HepG2 (cell line): Measurements from ENCODE around the gene RAD23A. TPM values are rescaled to one million over a fixed set of nuclear protein-coding genes. Genes with fewer than 3 reads are reported as not detected.

Experiments
- ATAC-seq: fragments of 200-7000 bp; cut with Tn5 transposase; 3 replicates; pipeline ENCODE4 v1.9.1; 2020; ENCODE audit warnings: mild to moderate bottlenecking, moderate library complexity
- BruUV-seq: library from RNA; stranded (reverse); fragments of 400-500 nt; replicated peaks from 2 replicates; lab custom pipeline; 2021; lab: Mats Ljungman, UMichigan
- CTCF ChIA-PET: fragments of 300-600 bp; formaldehyde crosslinking; extraction: SDS; loops from one replicate; lab custom pipeline; 2021; ENCODE audit warnings: low total read pairs, inconsistent platforms, low intra/inter-chr PET ratio; lab: Yijun Ruan, JAX
- POLR2A ChIA-PET: fragments of 350-600 bp; sonication (Branson Sonifier 250); formaldehyde crosslinking; loops from one replicate; lab custom pipeline; 2020; ENCODE audit warnings: antibody characterized with exemption, inconsistent platforms; lab: Yijun Ruan, JAX
- DNase-seq: peaks from one replicate; pipeline ENCODE4 v3.0.0-alpha.2; 2015; ENCODE audit warnings: low spot score
- FAIRE-seq: peaks from 3 replicates; lab custom pipeline; 2011; peaks lifted over from hg19 to GRCh38; lab: Jason Lieb, UNC
- H2AFZ ChIP-seq: one replicate; pipeline ENCODE4 v1.6.1; 2011; ENCODE audit warnings: low read length, inconsistent platforms
- H3K27ac ChIP-seq: fragments of 300-600 bp; 3 replicates; pipeline ENCODE4 v1.8.0; 2011; ENCODE audit warnings: mixed run types, mild to moderate bottlenecking, mixed read lengths, low read length, inconsistent platforms; ENCODE audit not compliant: insufficient read depth; ENCODE audit errors: extremely low read length
- H3K27me3 ChIP-seq, 2 experiments: fragments of 200-600 bp in 1 of 2; 2 replicates in 1 of 2; 3 replicates in 1 of 2; pipeline versions ENCODE4 v1.6.0 to v1.8.0; 2011; ENCODE audit warnings: low read length in 2 of 2, mild to moderate bottlenecking in 2 of 2, moderate library complexity in 2 of 2, inconsistent platforms in 1 of 2; ENCODE audit not compliant: insufficient read depth in 2 of 2, control insufficient read depth in 1 of 2
- H3K36me3 ChIP-seq, 2 experiments: fragments of 200-600 bp in 1 of 2; replicated peaks in 1 of 2; 2 replicates in 1 of 2; 3 replicates in 1 of 2; pipeline versions ENCODE4 v1.5.1 to v1.8.0; 2011; ENCODE audit warnings: low read length in 2 of 2, inconsistent platforms in 1 of 2; ENCODE audit not compliant: insufficient read depth in 2 of 2, control insufficient read depth in 1 of 2
- H3K4me1 ChIP-seq: 2 replicates; pipeline ENCODE4 v1.5.1; 2012; ENCODE audit warnings: low read length, inconsistent platforms; ENCODE audit not compliant: insufficient read depth
- H3K4me2 ChIP-seq: 2 replicates; pipeline ENCODE4 v1.6.0; 2011; ENCODE audit warnings: low read depth, low read length, inconsistent platforms
- H3K4me3 ChIP-seq, 3 experiments: fragments of 200-600 bp in 1 of 3; sonication (generic), shearing (Covaris generic) in 1 of 3; replicated peaks in 1 of 3; 2 replicates each; pipeline ENCODE4 v1.5.1; 2011 to 2016; ENCODE audit warnings: low read length in 3 of 3, inconsistent platforms in 2 of 3, low read depth in 2 of 3, mild to moderate bottlenecking in 2 of 3, control low read depth in 1 of 3, mixed read lengths in 1 of 3; ENCODE audit not compliant: insufficient read depth in 1 of 3
- H3K79me2 ChIP-seq: one replicate; pipeline ENCODE4 v1.6.1; 2011; ENCODE audit warnings: low read length, inconsistent platforms; ENCODE audit not compliant: insufficient read depth
- H3K9ac ChIP-seq: 2 replicates; pipeline ENCODE4 v1.6.0; 2011; ENCODE audit warnings: mild to moderate bottlenecking, low read depth, low read length, inconsistent platforms; ENCODE audit not compliant: insufficient read depth
- H3K9me3 ChIP-seq: 2 replicates; pipeline ENCODE4 v1.5.1; 2012; ENCODE audit warnings: mild to moderate bottlenecking, low read length
- H4K20me1 ChIP-seq: 2 replicates; pipeline ENCODE4 v1.6.0; 2011; ENCODE audit warnings: inconsistent platforms, mild to moderate bottlenecking, low read length, moderate library complexity; ENCODE audit not compliant: insufficient read depth
- AHR ChIP-seq: IDR thresholded peaks from 2 replicates; pipeline ENCODE4 v1.6.1; 2018; ENCODE audit warnings: missing genetic modification reagents, missing compliant biosample characterization
- GABPB1 ChIP-seq: IDR thresholded peaks from 2 replicates; pipeline ENCODE4 v1.6.1; 2016; ENCODE audit warnings: mild to moderate bottlenecking, missing genetic modification reagents, moderate library complexity, missing compliant biosample characterization
- NR2F1 ChIP-seq, 2 experiments: fragments of 450-650 bp in 1 of 2; formaldehyde crosslinking in 1 of 2; IDR thresholded peaks; 2 replicates each; pipeline versions ENCODE4 v1.5.0 to v1.6.1; 2016 to 2020; ENCODE audit warnings: mild to moderate bottlenecking in 1 of 2, missing compliant biosample characterization in 1 of 2, missing genetic modification reagents in 1 of 2, moderate library complexity in 1 of 2
- POGZ ChIP-seq: sonication (generic); formaldehyde crosslinking; IDR thresholded peaks from 2 replicates; pipeline ENCODE4 v1.4.0; 2020; ENCODE audit warnings: mild to moderate bottlenecking, missing genetic modification reagents
- POLR2G ChIP-seq: fragments of 200-400 bp; formaldehyde crosslinking; IDR thresholded peaks from 2 replicates; pipeline ENCODE4 v1.6.1; 2018; ENCODE audit warnings: mild to moderate bottlenecking, low read depth, low read length, moderate library complexity
- PTBP1 ChIP-seq: fragments of 200-400 bp; formaldehyde crosslinking; IDR thresholded peaks from 2 replicates; pipeline ENCODE4 v1.6.1; 2018; ENCODE audit warnings: low read length, low read depth; ENCODE audit not compliant: poor library complexity, severe bottlenecking
- RBFOX2 ChIP-seq: fragments of 200-400 bp; formaldehyde crosslinking; IDR thresholded peaks from 2 replicates; pipeline ENCODE4 v1.6.1; 2017; ENCODE audit warnings: low read depth, mild to moderate bottlenecking, low read length
- RFX5 ChIP-seq: IDR thresholded peaks from 2 replicates; pipeline ENCODE4 v1.6.1; 2011; ENCODE audit warnings: low read depth, low read length, improper control_type of control experiment
- SMAD1 ChIP-seq: sonication (generic); formaldehyde crosslinking; IDR thresholded peaks from 2 replicates; pipeline ENCODE4 v1.4.0; 2020; ENCODE audit warnings: missing genetic modification reagents, low read depth, mild to moderate bottlenecking, borderline replicate concordance
- SRF ChIP-seq: IDR thresholded peaks from 2 replicates; pipeline ENCODE4 v1.6.1; 2011; ENCODE audit warnings: mild to moderate bottlenecking, low read depth, low read length, moderate library complexity
- SSRP1 ChIP-seq: IDR thresholded peaks from 2 replicates; pipeline ENCODE4 v1.6.1; 2016; ENCODE audit warnings: control low read depth
- ZBTB10 ChIP-seq: sonication (generic); formaldehyde crosslinking; IDR thresholded peaks from 2 replicates; pipeline ENCODE4 v1.4.0; 2020; ENCODE audit warnings: missing genetic modification reagents, borderline replicate concordance
- ZNF160 ChIP-seq: sonication (generic); formaldehyde crosslinking; IDR thresholded peaks from 2 replicates; pipeline ENCODE4 v1.8.0; 2022; ENCODE audit warnings: mild to moderate bottlenecking, inconsistent platforms, missing genetic modification reagents
- ZNF639 ChIP-seq: conservative IDR thresholded peaks from 2 replicates; pipeline ENCODE4 v1.6.1; 2018; ENCODE audit warnings: missing genetic modification reagents
- ZNF841 ChIP-seq: sonication (generic); formaldehyde crosslinking; IDR thresholded peaks from 2 replicates; pipeline ENCODE4 v1.8.1; 2023; ENCODE audit warnings: missing genetic modification reagents, borderline replicate concordance
- WGBS: methylation state at CpG from one replicate; pipeline ENCODE4 v1.1.6; 2017; ENCODE audit warnings: low lambda C conversion rate; 5-methylcytosine and 5-hydroxymethylcytosine counted together
- in situ Hi-C: cut with HindIII; loops from 2 replicates; pipeline ENCODE4 v1.10.0; 2017; ENCODE audit warnings: low pct_unique_long_range_greater_than_20kb; ENCODE audit not compliant: extremely low pct_ligation_motif_present
- intact Hi-C: fragments of 100-400 bp; cut with micrococcal nuclease; formaldehyde crosslinking; loops from one replicate; pipeline ENCODE4 v1.10.0; 2022; ENCODE audit not compliant: unreplicated experiment
- polyA plus RNA-seq, 8 experiments: library from polyadenylated mRNA; depleted of rRNA in 3 of 8; stranded (reverse) in 7 of 8; unstranded in 1 of 8; fragments of >200 nt; fragmentation: Illumina TruSeq in 4 of 8; extraction: Trizol in 4 of 8; gene quantifications; 2 replicates each; pipeline versions ENCODE4 v1.2.1 to v1.2.3, GENCODE V29; 2011 to 2016; ENCODE audit warnings: low read depth in 4 of 8, missing spikeins in 1 of 8, mixed read lengths in 1 of 8; ENCODE audit not compliant: insufficient read depth in 1 of 8
- total RNA-seq, 5 experiments: library from RNA; depleted of rRNA; stranded (reverse); fragments of >200 nt; fragmentation: Illumina TruSeq; extraction: Trizol; gene quantifications; 2 replicates each; pipeline ENCODE4 v1.2.3, GENCODE V29; 2016; ENCODE audit warnings: low read depth in 1 of 5
- TF ChIP-seq, protein P1 (sequence below): sonication (generic); formaldehyde crosslinking; IDR thresholded peaks from 2 replicates; pipeline ENCODE4 v1.5.1; 2020; ENCODE audit warnings: missing genetic modification reagents, mild to moderate bottlenecking, borderline replicate concordance
- TF ChIP-seq, protein P2 (sequence below): sonication (generic); formaldehyde crosslinking; IDR thresholded peaks from 2 replicates; pipeline ENCODE4 v1.4.0; 2020; ENCODE audit warnings: missing genetic modification reagents

Gene RAD23A
- total and polyA plus RNA-seq, 2 of the 13 experiments (the other 11 are each of a cell fraction or from before 2014, with no cell fraction given): 42.5 to 54.2 TPM

GRCh38 chr19:12947702-12948611 lies 2.3 kb downstream of the RAD23A start:
- H3K36me3 ChIP-seq: peaks cover 35 to 54% of the 10 kb centered on the region in 2 experiments
- DNase-seq (no peak), ATAC-seq (no peak), FAIRE-seq (no peak)
- no TSS peak for BruUV-seq
- CTCF ChIA-PET: no interaction called here
- TF ChIP-seq RBFOX2 (0 out of 2 replicates have a peak, but pooled peaks have one; percentile 6), POLR2G (peak; percentile 33; the same call in 1 of the 2 replicates), ZNF160 (CRISPR knock-in tag) (no peak), POGZ (CRISPR knock-in tag) (no peak), NR2F1 (CRISPR knock-in tag; IDR thresholded peaks at IDR 0.05) (no peak), PTBP1 (no peak), GABPB1 (CRISPR knock-in tag) (no peak), ZNF841 (CRISPR knock-in tag) (no peak), SSRP1 (CRISPR knock-in tag) (no peak), SRF (no peak), AHR (CRISPR knock-in tag) (no peak), ZNF639 (CRISPR knock-in tag) (no peak), RFX5 (no peak), SMAD1 (CRISPR knock-in tag) (no peak), ZBTB10 (CRISPR knock-in tag) (no peak)
- TF ChIP-seq, protein P1, sequence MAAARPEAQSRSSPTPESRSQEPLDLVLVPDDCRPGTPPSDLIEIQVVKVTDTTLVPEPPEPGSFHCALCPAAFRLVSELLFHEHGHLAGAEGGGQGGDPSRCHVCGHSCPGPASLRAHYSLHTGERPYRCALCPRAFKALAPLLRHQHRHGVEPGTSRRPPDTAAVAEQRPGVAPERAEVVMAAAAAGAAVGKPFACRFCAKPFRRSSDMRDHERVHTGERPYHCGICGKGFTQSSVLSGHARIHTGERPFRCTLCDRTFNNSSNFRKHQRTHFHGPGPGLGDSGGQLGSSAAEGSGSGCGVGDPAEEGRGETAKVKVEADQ (CRISPR knock-in tag): no peak
- TF ChIP-seq, protein P2, sequence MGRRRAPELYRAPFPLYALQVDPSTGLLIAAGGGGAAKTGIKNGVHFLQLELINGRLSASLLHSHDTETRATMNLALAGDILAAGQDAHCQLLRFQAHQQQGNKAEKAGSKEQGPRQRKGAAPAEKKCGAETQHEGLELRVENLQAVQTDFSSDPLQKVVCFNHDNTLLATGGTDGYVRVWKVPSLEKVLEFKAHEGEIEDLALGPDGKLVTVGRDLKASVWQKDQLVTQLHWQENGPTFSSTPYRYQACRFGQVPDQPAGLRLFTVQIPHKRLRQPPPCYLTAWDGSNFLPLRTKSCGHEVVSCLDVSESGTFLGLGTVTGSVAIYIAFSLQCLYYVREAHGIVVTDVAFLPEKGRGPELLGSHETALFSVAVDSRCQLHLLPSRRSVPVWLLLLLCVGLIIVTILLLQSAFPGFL (CRISPR knock-in tag): no peak
- no peaks in the 10 kb centered on the region for H3K9me3 ChIP-seq
- no peak overlapping the region for H2AFZ ChIP-seq
- H3K4me3 ChIP-seq: no peak overlapping the region
- no peaks in the 10 kb centered on the region; a peak in 1 of 5 replicates for H3K27me3 ChIP-seq
- 96% methylated on average over 15 of the region's 28 CpGs for WGBS
- no peaks in the 10 kb centered on the region; the same call in 1 of the 2 replicates for H4K20me1 ChIP-seq
- peak overlapping the region; percentile 91; the same call in 1 of the 2 replicates for H3K9ac ChIP-seq
- POLR2A ChIA-PET: interaction anchor here (0.7 kb wide), 1 partner anchor 10 kb away, joined by 3 read pairs; no protein-coding TSS in a partner anchor
- H3K27ac ChIP-seq: peak overlapping the region; percentile 91
- in situ Hi-C loops: no loop called here
- peak overlapping the region; percentile 74 for H3K4me2 ChIP-seq
- peaks cover 22% of the 10 kb centered on the region for H3K79me2 ChIP-seq
- intact Hi-C loops: no loop called here
- peaks cover 19% of the 10 kb centered on the region for H3K4me1 ChIP-seq
